Coronary artery (tissue), 2 donors: ENCODE results near the gene MGMT.
A peak's percentile ranks its signal among the peaks of the same experiment; 100 is the strongest.

Experiments
- DNase-seq: peaks from one replicate; pipeline ENCODE4 v3.0.0-alpha.2; 2017; ENCODE audit warnings: low spot score
- H3K27ac ChIP-seq, 2 donors: fragments of 200-600 bp; sonication (generic); one replicate each; pipeline ENCODE4 v1.5.1; 2016 to 2019
- H3K4me3 ChIP-seq: fragments of 200-600 bp; sonication (generic); 2 replicates; pipeline ENCODE4 v1.5.1; 2016; ENCODE audit warnings: mild to moderate bottlenecking, moderate library complexity
- CTCF ChIP-seq: fragments of 200-600 bp; sonication (generic); IDR thresholded peaks from one replicate; pipeline ENCODE4 v1.5.1; 2019; ENCODE audit warnings: antibody characterized with exemption

MGMT gene

GRCh38 chr10:129756912-129757901 is 290.2 kb downstream of the MGMT start:
- no peak for TF ChIP-seq CTCF
- Histone ChIP-seq H3K4me3 (peak overlapping the region; percentile 31), H3K27ac (no peak overlapping the region)
- no peak for DNase-seq

- peak; percentile 36 for DNase-seq
- TF ChIP-seq CTCF: no peak
- no peak overlapping the region for H3K27ac ChIP-seq
- no peak overlapping the region for H3K4me3 ChIP-seq
Observed at GRCh38 chr10:129758207-129759021, 291.4 kb downstream of the MGMT start.

GRCh38 chr10:129759214-129760002 is 292.4 kb downstream of the MGMT start:
- peak; percentile 63 for DNase-seq
- Histone ChIP-seq H3K27ac (no peak overlapping the region), H3K4me3 (no peak overlapping the region)
- no peak for TF ChIP-seq CTCF

- H3K27ac ChIP-seq: no peak overlapping the region
- H3K4me3 ChIP-seq: no peak overlapping the region
- no peak for DNase-seq
- no peak for TF ChIP-seq CTCF
Observed at GRCh38 chr10:129760003-129760315, 292.9 kb downstream of the MGMT start.

- TF ChIP-seq CTCF: no peak
- Histone ChIP-seq H3K27ac (no peak overlapping the region), H3K4me3 (no peak overlapping the region)
- DNase-seq: peak; percentile 45
Observed at GRCh38 chr10:129760416-129760815, 293.4 kb downstream of the MGMT start.

GRCh38 chr10:129761197-129761972 is 294.3 kb downstream of the MGMT start:
- no peak for TF ChIP-seq CTCF
- Histone ChIP-seq H3K27ac (no peak overlapping the region), H3K4me3 (no peak overlapping the region)
- DNase-seq: peak; percentile 47
